A673 (cell line): Measurements from ENCODE around the gene RECK. TPM values are rescaled to one million over a fixed set of nuclear protein-coding genes. Genes with fewer than 3 reads are reported as not detected.

ENCODE experiments used
- BruUV-seq: library from RNA; stranded (reverse); fragments of 400-500 nt; replicated peaks from 2 replicates; lab custom pipeline; 2021; lab: Mats Ljungman, UMichigan
- CTCF ChIA-PET: fragments of 300-600 bp; sonication (Branson Sonifier 250); formaldehyde crosslinking; loops from one replicate; lab custom pipeline; 2022; ENCODE audit warnings: antibody characterized with exemption; lab: Charles Lee
- POLR2A ChIA-PET: fragments of 300-600 bp; sonication (Branson Sonifier 250); formaldehyde crosslinking; loops from one replicate; lab custom pipeline; 2022; ENCODE audit warnings: antibody characterized with exemption; ENCODE audit not compliant: low non-redundant PET; lab: Charles Lee
- DNase-seq: peaks from one replicate; pipeline ENCODE4 v3.0.0-alpha.2; 2015; ENCODE audit warnings: low spot score
- H3K27ac ChIP-seq: fragments of 200-600 bp; sonication (generic); 2 replicates; pipeline ENCODE4 v1.5.1; 2016; ENCODE audit warnings: mixed run types, low read depth, mild to moderate bottlenecking, mixed read lengths, antibody characterized with exemption, low read length; ENCODE audit not compliant: poor library complexity, severe bottlenecking
- H3K27me3 ChIP-seq: fragments of 200-600 bp; sonication (generic); replicated peaks from 2 replicates; pipeline ENCODE4 v1.6.1; 2017; ENCODE audit warnings: mixed run types, low read depth, mild to moderate bottlenecking, mixed read lengths, antibody characterized with exemption, low read length; ENCODE audit not compliant: insufficient read depth, poor library complexity
- H3K36me3 ChIP-seq: fragments of 200-600 bp; sonication (generic); 2 replicates; pipeline ENCODE4 v1.6.1; 2016; ENCODE audit warnings: mixed run types, mild to moderate bottlenecking, mixed read lengths, antibody characterized with exemption, low read length; ENCODE audit not compliant: insufficient read depth, poor library complexity, severe bottlenecking
- H3K4me1 ChIP-seq: fragments of 200-600 bp; sonication (generic); 2 replicates; pipeline ENCODE4 v1.6.1; 2017; ENCODE audit warnings: mixed run types, mild to moderate bottlenecking, mixed read lengths, antibody characterized with exemption, low read length; ENCODE audit not compliant: insufficient read depth, poor library complexity, severe bottlenecking
- H3K4me3 ChIP-seq: fragments of 200-600 bp; sonication (generic); 2 replicates; pipeline ENCODE4 v1.5.1; 2016; ENCODE audit warnings: low read depth, mixed run types, mild to moderate bottlenecking, mixed read lengths, low read length; ENCODE audit not compliant: poor library complexity, severe bottlenecking
- H3K9me3 ChIP-seq: fragments of 200-600 bp; sonication (generic); 2 replicates; pipeline ENCODE4 v1.6.1; 2016; ENCODE audit warnings: mixed run types, low read depth, mild to moderate bottlenecking, mixed read lengths, antibody characterized with exemption, low read length; ENCODE audit not compliant: poor library complexity, severe bottlenecking
- CTCF ChIP-seq: fragments of 300-800, 200-600 bp; sonication (generic); conservative IDR thresholded peaks from 2 replicates; pipeline ENCODE4 v1.5.1; 2017; ENCODE audit warnings: low read depth, mild to moderate bottlenecking, antibody characterized with exemption, low read length, moderate library complexity, mixed read lengths
- EZH2 ChIP-seq: fragments of 200-600 bp; sonication (generic); IDR thresholded peaks from 2 replicates; pipeline ENCODE4 v1.6.1; 2017; ENCODE audit warnings: borderline replicate concordance, low read depth, mild to moderate bottlenecking, mixed read lengths, antibody characterized with exemption, low read length; ENCODE audit not compliant: poor library complexity, severe bottlenecking
- intact Hi-C: fragments of 100-400 bp; cut with micrococcal nuclease; formaldehyde crosslinking; loops from one replicate; pipeline ENCODE4 v1.10.0; 2022; ENCODE audit not compliant: unreplicated experiment
- total RNA-seq: library from RNA; stranded (reverse); gene quantifications from 2 replicates; pipeline ENCODE4 v1.2.3, GENCODE V29; 2021

The RECK gene
- total RNA-seq, 1 experiment from 2014 or later: 9.1 TPM

DNA sequence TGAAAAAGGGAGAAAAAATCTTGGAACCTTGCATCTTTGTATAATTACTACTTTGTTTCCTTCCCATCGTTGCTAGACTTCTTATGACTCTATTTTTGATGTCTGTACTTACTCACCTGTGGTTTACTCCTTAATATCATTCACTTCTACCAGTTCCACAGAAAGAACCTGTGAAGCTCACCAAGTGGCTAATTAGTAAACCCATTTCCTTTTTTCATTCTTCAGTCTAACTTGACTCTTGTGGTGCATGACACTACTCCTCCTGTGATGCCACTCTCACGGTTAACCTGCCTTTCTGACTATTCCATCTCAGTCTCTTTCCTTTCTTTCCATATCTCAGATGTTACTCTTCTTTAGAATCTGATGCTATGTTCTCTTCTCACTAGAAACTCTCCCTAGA, 14.6 kb downstream of the RECK start:
- DNase-seq: no peak
- H3K9me3 ChIP-seq: no peaks in the 10 kb centered on the region
- TF ChIP-seq CTCF (no peak), EZH2 (no peak)
- H3K27ac ChIP-seq: no peak overlapping the region
- no peaks in the 10 kb centered on the region for H3K27me3 ChIP-seq
- ChIA-PET POLR2A (no interaction called here), CTCF (no interaction called here)
- intact Hi-C loops: no loop called here
- H3K36me3 ChIP-seq: no peaks in the 10 kb centered on the region
- H3K4me3 ChIP-seq: no peak overlapping the region
- no TSS peak for BruUV-seq
- H3K4me1 ChIP-seq: no peaks in the 10 kb centered on the region

DNA sequence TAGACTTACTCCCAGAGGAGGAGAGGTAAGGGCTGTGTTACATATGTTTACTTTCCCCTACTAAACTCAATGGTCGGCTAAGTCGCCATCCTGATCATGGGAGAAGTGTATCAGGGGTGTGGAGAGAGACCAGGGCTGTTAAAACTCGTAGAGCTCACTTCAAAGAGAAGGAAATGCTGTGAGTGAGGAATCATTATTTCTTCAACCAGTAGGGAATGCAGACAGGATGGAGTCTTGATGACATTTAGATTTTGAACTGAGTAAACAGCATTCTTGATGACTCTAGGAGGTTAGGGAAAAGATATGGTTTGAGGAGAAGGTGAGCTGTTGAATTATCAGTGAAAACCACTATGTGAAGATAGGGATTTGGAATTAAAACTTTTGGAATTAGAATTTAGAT, 17.3 kb downstream of the RECK start:
- Histone ChIP-seq H3K27me3 (no peaks in the 10 kb centered on the region), H3K9me3 (no peaks in the 10 kb centered on the region), H3K36me3 (no peaks in the 10 kb centered on the region), H3K27ac (no peak overlapping the region), H3K4me1 (no peaks in the 10 kb centered on the region), H3K4me3 (no peak overlapping the region)
- ChIA-PET POLR2A (no interaction called here), CTCF (no interaction called here)
- BruUV-seq: no TSS peak
- TF ChIP-seq EZH2 (no peak), CTCF (no peak)
- no peak for DNase-seq
- intact Hi-C loops: no loop called here

GRCh38 chr9:36056896-36057295, 20.2 kb downstream of the RECK start:
- H3K4me3 ChIP-seq: no peak overlapping the region
- BruUV-seq: no TSS peak
- H3K4me1 ChIP-seq: no peaks in the 10 kb centered on the region
- no peaks in the 10 kb centered on the region for H3K9me3 ChIP-seq
- H3K27ac ChIP-seq: no peak overlapping the region
- intact Hi-C loops: no loop called here
- ChIA-PET CTCF (no interaction called here), POLR2A (interaction anchor here (0.7 kb wide), 1 partner anchor 15 kb away, joined by 4 read pairs; no protein-coding TSS in a partner anchor)
- H3K36me3 ChIP-seq: no peaks in the 10 kb centered on the region
- TF ChIP-seq CTCF: no peak
- TF ChIP-seq EZH2: no peak
- DNase-seq: no peak
- no peaks in the 10 kb centered on the region for H3K27me3 ChIP-seq
